NCI-H748 treated with DMSO at 0.1 percent for 48 hours (cell line): ENCODE results near the gene POLR2L.
A peak's percentile ranks its signal among the peaks of the same experiment; 100 is the strongest.

Experiments
- DNase-seq: peaks from one replicate; lab custom pipeline; 2025; lab: John Stamatoyannopoulos, UW

Gene POLR2L

GRCh38 chr11:838441-839279 lies 3.7 kb downstream of the POLR2L start:
- no peak for DNase-seq

DNA sequence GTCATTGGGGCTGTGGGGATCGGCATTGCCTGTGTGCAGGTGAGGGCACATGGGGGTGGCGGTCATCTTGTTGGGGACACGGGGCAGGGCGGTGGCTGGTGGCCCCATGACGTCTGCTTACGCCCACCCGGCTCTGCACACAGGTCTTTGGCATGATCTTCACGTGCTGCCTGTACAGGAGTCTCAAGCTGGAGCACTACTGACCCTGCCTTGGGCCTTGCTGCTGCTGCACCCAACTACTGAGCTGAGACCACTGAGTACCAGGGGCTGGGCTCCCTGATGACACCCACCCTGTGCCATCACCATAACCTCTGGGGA lies 4.4 kb downstream of the POLR2L start:
- DNase-seq = no peak

- DNase-seq = no peak
Measured at GRCh38 chr11:837189-837989, 4.9 kb downstream of the POLR2L start.

DNA sequence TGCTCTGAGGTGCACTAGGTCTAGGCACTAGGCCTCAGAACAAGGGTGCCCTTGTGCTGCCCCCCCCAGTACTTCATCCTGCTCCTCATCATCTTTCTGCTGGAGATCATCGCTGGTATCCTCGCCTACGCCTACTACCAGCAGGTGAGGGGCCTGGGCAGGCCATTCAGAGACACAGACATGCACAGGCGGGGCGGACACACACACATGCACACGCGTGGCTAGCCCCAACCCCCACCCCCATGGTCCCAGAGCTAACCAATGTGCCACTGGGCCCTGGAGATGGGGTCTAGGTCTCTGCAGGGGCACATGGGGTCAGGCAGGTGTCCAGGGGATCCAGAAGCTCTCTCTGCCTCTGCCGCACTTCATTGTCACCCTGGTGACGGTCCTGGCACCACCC lies 5.6 kb downstream of the POLR2L start:
- no peak for DNase-seq

GRCh38 chr11:836274-836673 lies 6.1 kb downstream of the POLR2L start:
- DNase-seq = no peak

DNA sequence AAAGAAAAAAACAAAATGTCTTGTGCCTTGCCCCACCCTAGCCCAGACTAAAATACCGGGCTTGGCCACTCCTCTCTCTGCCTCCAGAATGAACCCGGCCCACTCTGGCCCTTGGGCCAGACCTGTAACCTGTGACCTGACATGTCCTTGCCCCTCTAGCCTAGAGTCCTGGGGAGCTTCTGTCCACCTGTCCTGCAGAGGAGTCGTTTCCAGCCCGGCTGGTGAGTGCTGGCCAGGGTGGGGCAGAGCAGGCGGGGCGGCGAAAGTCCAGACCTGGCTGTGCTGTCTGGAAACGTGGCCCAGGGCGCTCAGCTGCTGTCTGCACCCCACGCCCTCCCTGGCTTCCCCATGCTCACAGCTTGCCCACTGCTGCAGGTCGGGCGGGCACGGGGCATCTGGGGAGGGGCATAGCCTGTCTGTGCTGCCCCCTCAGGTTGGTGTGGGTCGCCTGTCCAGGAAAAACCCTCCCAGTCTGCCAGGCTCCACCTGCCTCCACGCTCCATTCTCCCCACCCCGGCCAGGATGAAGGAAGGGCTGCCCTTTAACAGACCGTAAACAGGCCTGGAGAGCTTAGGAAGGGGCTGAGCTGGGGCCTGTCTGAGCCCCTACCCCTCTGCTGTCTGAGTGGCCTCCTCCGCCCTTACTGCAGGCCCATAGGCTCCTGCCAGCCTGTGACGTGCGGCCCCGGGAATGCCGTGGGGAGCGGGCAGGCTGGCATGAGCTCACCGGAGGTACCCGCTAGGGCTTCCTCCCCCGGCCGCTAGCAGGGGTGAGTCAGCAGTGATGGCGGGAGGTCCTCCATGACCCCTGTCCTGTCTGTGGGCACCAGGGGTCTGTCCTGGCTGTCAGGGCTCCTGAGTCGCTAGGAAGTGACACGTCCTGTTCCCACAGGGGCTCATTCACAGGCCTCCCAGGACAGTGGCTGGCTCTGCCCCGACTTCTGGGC lies 7.7 kb downstream of the POLR2L start:
- DNase-seq = no peak

- DNase-seq = no peak
Measured at GRCh38 chr11:833849-834311, 8.4 kb downstream of the POLR2L start.

DNA sequence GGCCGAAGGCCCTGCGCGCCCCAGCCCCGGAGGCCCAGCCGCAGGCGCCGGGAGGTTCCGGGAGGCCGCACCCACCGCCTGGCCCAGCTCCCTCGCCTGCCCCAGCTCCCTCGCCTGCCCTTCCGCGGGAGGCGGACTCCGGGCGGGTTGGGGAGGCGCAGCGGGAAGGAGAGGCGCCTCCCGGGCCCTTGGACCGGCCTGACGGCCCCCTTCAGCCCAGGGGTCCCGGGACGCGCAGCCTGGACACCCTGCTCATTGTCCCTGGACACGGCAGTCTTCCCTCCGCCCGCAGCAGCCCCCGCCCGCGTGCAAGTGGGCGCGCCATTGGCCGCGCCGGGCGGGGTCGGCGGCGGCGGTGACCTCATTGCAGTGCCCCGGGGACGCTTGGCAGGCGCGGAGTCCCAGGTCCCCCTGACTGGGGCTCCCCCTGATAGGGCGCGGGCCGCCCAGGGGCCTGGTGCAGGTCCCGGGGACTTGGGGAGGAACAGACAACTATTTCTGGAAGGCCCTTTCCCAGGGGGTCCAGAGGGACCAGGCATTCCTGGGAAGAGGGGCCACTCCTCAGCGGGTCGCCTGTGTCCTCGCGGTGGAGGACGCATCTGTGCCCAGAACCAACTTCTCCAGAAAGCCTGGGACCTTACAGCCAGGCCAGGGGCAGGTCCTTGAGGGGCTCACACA lies 9.1 kb downstream of the POLR2L start:
- DNase-seq = no peak

DNA sequence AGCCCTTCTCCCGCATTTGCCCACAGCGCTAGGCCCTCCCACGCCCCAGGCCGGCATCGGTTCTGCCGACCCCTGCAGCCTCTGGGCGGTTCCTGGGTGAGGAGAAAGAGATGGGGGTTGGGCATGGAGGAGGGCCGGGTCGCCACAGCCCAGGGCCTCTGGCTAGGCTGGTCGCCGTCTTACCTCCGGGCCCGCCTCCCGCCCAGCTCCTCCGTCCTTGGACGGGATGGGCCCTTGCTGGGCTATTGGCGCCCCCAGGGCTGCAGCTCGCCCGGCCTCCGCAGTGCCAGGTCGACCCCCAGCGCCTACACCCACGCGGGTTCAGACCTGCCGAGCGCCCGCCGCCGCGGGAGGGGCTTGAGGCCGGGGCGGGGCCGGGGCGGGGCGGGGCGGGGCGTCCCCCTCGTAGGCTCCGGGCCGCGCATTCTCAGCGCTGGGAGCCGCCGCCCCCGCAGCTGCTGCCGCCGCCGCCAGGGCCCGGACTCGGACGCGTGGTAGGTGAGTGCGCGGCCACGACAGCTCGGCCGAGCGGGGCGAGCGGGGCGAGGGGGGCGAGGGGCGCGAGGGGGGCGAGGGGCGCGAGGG lies 9.7 kb downstream of the POLR2L start, which contains the start of gene CD151:
TSS of gene CD151 (plus strand) at position 424 of the 585 bp plus-strand sequence. CDS start 3,118 bp downstream, outside the sequence.
- DNase-seq = peak; percentile 22

DNA sequence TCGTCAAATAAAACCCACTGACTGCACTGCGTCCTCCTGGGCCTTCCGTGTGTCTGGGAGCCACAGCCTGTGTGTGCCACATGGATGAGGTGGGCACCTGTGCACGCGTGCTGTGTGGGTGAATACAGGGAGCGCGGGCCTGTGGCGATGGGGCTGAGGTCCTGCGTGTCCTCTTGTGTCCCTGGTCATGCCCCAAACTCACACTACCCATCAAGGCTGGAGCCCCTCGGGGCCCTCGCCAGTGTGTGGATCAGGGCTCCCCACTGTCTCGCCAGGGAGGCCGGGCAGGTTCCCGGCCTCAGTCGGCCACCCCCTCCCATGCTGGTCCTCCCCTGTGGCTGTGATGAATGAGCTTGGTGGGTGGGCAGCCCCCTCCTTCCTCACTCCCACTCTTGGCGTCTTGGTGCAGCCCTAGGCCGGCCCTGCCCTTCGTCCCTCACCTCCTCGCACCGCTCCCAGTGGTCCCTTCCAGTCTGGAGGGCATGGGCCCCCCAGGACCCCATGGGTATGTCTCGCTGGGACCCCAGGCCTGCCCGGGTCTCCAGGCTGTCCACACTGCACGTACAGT lies 10.3 kb downstream of the POLR2L start:
- no peak for DNase-seq

DNA sequence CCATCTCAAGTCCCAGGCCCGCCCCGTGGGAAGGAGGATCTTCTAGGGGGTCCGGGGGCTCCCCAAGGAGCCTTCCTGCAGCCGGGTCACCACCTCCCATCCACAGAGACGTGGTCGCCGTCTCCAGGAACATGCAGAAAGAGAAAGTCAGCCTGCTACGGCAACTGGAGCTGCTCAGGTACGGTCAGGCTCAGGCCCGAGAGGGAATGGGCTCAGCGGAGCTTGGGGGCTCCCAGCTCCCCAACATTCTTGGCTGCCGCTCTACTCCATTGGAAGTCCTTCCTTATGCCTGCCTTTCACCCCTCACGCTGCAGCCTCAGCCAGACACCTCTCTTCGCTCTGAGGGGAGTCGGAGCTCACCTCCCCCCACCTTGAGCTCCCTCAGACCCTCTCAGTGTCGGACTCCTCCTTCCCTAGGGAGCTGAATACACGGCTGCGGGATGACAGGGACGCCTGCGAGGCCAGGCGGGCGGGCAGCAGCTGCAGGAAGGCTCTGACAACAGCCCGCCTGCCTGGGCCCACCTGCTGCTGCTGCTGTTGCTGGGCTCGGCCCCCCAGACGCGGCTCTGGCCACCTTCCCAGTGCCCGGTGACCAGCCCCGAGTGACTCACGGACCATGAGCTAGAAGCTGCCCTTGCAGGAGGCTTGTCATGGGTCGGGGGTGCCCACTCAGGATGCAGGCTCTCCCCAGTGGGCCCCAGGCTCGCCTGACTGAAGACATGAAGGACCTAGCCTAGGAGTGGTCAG lies 11.0 kb downstream of the POLR2L start:
- no peak for DNase-seq

DNA sequence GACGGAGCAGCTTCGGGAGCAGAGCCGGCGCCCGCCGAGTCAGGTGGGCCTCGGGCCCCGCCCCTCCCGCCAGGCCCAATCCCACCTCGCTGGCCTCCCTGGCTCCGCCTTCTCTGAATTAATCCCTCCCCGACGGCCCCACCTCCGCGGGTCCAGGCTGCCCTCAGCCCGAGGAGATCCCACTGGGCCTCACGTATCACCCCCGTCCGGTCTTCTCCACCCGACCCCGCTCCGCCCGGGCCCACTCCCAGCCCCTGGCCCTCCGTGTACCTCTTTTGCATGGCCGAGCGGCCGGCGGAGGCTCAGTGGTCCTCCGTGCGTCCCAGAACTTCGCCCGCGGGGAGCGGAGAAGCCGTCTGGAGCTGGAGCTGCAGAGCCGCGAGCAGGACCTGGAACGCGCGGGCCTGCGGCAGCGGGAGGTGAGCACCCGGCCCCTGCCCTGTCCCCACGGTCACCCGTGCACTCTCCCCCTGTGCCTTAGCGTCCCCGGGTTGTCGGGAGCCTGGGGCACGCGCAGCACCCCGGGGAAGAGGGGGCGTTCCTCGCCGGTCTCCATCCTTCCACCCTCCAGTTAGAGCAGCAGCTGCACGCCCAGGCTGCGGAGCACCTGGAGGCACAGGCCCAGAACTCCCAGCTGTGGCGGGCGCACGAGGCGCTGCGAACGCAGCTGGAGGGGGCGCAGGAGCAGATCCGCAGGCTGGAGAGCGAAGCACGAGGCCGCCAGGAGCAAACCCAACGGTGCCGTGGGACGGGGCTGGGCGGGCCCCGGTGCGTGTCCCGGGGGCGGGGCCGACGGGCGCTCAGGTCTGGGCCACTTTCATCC lies 11.8 kb downstream of the POLR2L start:
- peak; percentile 83 for DNase-seq

GRCh38 chr11:829847-830294 lies 12.5 kb downstream of the POLR2L start:
- DNase-seq = no peak

GRCh38 chr11:829176-829846 lies 13.0 kb downstream of the POLR2L start:
- no peak for DNase-seq

GRCh38 chr11:828506-829175 lies 13.7 kb downstream of the POLR2L start:
- DNase-seq = no peak

DNA sequence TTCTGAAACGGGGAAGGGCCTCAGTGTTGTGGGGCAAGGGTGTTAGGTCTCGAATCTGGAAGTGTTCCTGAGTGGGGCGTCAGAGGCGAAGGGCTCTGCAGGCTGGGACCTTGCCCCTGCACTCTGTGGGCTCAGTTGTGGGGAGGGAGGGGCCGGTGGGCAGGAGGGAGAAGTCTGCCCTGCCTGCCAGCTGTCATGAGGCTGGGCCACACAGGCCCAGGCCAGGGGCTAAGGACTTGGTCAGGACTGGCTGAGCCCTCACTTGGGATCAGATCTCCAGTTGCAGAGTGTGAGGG lies 14.5 kb downstream of the POLR2L start, which contains the start of gene CRACR2B:
TSS of gene CRACR2B (plus strand) at position 23 of the 296 bp plus-strand sequence. CDS start 689 bp downstream, outside the sequence.
- no peak for DNase-seq

DNA sequence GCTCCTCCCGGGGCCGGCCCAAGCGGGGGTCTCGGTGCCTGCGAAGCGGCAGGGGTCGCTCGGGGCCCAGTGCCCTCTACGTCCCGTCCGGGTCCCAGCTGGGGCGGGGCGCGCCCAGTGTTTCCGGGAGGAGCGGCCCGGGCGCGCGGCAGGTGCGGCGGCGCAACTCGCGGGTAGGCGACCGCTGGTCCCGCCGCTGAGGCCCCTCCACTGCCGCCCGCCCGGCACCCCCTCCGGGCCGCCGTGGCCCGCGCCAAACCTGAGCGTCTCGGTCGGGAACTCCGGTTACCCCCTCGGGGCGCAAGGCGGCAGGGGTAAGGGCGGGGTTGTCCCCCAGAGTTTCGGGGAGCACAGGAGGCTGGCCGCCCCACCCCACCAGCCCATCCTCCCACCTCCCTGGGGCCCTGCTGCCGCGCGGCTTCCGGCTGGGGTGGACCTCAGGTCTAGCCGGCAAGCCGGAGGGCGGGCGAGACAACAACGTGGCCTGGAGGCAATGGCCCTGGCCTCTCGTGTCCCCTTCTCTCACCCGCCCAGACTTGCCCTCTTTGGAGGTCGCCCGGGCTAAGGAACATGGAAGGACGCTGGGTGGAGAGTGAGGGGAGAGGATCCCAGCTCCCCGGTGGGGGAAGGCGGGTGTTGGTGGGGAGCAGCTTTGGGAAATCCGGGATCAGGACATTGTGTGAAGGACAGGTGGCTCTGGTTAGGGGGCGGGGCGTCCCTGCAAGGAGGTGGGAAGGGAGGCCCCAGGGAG lies 15.0 kb downstream of the POLR2L start:
- no peak for DNase-seq
